Activated CD8-positive, alpha-beta memory T cell treated with anti-CD3 and anti-CD28 coated beads for 24 hours (primary cell): Measurements from ENCODE around the gene DENND4A.
"Not testable (repeated sequence)": the region's sequence is repeated elsewhere in the genome, so short reads cannot be mapped to it uniquely, and the experiment has no call there.

Experiments used
- DNase-seq: peaks from one replicate; pipeline ENCODE4 v3.0.0-alpha.2; 2020

Gene DENND4A

DNA sequence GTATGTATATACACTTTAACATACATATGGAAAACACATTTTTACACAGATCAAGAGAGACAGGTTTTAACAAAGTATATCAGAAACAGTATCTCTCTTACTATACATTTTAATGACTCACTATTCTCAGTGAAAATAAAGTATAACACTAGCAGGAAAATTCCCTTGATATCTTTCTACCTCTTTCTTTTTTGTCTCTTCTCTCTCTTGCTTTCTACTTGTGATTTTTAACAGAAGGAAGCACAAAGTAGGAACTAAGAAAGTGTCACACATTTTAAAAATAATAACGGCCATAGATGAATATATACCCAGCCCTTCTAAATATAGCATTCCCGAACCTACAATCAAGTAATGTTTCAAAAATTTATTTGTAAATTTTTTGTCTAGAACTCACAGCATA, 4.8 kb downstream of the DENND4A start:
- no peak for DNase-seq

DNA sequence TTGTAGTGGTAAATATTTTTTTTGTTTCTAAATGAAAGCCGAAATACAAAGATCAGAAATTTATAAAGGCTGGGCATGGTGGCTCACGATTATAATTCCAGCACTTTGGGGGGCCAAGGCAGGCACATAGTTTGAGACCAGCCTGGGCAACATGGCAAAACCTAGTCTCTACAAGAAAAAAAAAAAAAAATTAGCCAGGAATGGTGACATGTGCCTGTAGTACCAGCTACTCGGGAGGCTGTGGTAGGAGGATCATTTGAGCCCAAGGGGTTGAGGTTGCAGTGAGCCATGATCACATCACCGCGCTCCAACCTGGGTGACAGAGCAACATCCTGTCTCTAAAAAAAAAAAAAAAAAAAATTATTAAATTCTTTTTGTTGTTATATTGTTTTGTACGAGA, 6.9 kb downstream of the DENND4A start:
- no peak for DNase-seq

- no peak for DNase-seq
Measured at GRCh38 chr15:65783872-65784271, 8.2 kb downstream of the DENND4A start.

DNA sequence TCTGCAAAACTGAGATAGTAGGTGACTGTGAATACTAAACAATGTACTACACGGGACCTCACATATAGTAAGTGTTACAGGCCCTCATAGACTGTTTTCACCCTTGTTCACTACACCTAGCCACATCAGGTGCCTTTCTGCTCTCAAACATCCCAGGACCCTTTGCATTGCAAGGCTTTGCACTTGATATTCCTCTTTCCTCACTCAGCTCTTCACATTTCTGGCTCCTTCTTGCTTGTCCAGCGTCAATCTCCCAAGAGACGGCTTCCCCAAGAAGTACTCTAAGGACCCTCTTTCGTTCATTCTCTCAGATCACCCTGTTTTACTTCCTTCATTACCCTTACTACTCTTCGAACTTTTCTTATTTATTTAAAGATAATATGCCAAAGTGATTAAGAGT, 10.0 kb downstream of the DENND4A start:
- no peak for DNase-seq

GRCh38 chr15:65778701-65779100, 13.4 kb downstream of the DENND4A start:
- not testable (repeated sequence) for DNase-seq

DNA sequence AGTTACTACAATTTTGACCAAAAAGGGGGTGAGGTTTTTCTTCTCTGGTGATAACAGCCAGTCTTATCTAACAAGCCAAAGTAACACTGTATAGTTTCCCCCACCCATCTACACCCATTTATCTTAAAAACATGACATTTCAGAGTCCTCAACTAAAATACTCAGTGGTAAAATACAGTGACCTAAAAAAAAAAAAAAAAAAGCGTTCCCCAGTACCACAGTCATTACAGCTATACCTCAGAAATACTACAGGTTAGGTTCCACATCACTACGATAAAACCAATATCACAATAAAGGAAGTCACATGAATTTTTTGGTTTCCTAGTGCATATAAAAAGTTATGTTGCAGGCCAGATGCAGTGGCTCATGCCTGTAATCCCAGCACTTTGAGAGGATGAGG, 13.8 kb downstream of the DENND4A start:
- no peak for DNase-seq

DNA sequence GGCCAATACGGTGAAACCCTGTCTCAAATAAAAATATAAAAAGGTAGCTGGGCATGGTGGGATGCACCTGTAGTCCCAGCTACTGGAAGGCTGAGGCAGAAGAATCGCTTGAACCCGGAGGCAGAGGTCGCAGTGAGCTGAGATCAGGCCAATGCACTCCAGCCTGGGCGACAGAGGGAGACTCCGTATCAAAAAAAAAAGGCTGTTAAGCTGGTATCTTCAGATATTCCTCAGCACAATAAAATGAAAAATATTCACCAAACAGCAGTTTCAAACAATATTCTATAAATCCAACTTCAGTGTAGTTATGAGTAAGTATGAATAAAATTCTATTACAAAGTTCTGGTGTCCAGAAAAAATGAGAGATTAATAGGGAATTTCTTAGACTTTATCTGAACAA, 14.2 kb downstream of the DENND4A start:
- no peak for DNase-seq

- no peak for DNase-seq
Measured at GRCh38 chr15:65777053-65777452, 15.0 kb downstream of the DENND4A start.

GRCh38 chr15:65773386-65774111, 18.5 kb downstream of the DENND4A start:
- DNase-seq = no peak

DNA sequence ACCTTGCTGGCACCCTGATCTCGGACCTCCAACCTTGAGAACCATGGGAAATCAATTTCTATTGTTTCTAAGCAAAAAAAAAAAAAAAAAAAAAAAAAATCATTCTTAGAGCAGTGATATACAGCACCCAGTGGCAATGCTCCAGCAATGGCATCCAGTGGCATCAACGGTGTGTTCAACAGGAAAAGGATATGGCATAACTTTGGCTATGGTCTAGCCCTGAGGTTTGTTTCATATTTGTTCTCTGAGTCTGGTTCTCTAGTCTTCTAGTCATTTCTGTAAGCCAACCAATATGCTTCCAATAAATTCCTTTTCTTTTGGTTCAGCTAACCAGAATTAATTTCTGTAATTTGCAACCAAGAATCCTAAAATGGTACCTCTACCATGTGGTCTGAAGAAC, 19.2 kb downstream of the DENND4A start:
- no peak for DNase-seq

GRCh38 chr15:65771870-65772269, 20.2 kb downstream of the DENND4A start:
- no peak for DNase-seq

GRCh38 chr15:65769482-65769881, 22.6 kb downstream of the DENND4A start:
- DNase-seq = no peak

DNA sequence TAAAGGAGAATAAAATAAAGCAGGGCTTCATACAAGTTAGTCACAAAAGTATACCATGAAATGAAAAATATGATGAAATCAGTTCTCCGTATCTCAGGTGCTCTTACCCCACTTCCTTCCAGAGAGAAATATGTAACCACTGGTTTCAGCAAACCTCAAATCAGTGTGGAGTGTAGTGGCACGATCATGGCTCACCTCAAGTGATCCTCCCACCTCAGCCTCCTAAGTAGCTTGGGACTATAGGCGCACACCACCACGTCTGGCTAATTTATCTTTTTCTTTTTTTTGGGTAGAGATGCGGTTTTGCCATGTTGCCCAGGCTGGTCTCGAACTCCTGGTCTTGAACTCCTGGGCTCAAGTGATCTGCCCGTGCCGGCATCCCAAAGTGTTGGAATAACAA, 24.2 kb downstream of the DENND4A start:
- DNase-seq = no peak

GRCh38 chr15:65767264-65767595, 24.9 kb downstream of the DENND4A start:
- DNase-seq = no peak

DNA sequence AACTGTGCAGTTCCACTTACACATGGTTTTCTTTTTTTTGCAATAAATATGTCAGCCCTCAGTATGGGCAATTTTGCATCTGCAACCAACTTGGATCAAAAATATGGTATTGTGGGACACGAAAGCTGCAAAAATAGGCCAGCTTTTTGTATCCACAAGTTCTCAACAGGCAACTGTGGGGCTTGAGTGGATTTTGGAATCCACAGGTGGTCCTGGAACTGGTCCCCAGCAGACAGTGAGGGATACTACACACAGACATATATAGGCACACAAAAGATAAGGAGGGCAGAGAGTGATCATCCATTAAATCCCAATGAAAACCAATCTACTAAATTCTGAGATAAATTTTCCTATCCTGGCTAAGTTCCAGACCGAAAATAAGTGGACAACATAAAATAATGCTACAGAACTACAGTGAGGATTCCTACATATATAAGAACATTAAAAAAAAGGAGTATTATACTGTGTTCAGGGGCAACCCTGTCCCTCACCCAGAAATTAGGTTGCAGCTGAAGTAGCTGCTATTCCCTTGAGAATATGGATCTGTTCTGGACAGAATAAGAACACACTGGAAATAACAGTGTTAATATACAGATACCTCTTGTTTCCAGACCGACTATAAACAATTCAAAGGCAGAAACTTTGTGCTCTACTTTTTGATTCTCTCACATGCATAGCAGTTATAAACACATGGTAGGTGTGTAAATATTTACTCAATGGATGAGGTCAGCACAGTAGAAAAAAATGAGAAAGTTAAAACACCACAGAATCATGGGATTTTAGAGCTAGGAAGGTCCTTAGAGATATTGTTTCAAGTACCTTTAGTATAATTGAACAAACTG, 25.4 kb downstream of the DENND4A start:
- no peak for DNase-seq

DNA sequence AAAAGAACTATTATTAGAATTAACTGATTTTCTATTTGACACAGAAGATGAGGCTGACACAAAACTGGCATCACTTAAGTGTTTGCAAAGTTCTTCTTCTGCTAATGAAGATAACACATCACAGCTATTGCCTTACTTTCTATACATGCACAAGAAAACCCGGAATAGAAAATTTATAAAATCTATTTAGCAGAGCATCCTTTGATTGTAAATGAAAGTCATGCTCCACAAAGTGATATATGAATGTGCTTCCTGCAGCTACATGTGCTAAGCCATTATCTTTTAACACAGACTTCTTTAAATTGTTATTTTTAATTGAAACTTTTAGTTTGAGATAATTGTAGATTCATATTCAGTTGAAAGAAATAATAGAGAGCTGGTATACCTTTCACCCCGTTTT, 27.0 kb downstream of the DENND4A start:
- no peak for DNase-seq

DNA sequence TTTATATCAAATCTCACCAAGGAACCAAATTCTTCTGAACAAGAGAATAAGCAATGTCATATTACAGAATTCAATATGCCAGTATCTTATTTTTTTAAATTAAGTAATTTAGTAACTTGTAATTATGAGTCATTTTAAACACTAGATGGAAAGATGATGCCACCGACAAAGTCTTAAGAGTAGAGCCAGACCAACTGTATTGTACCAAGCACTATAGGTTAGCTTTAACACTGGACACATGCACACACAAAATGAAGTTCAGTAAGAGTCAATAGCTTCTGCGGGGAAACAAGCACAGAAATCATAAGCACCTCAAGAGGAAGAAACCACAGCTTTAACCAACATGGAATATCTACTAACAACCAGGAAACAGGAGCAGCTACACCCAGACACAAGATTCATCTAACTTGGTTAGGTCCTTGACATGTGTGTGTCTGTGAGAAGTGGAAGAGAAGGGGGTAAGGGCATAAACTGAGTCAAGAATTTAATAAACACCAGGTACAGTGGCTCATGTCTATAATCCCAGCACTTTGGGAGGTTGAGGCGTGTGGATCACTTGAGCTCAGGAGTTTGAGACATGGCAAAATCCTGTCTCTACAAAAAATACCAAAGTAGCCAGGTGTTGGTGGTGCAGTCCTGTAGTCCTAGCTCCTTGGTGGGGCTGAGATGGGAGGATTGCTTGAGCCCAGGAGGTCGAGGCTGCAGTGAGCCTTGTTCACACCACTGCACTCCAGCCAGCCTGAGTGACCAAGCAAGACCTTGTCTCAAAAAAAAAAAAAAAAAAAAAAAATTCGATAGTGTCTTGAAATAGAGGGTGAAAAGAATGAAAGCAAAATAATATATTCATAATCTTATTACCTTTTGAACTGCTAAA, 28.9 kb downstream of the DENND4A start:
- DNase-seq = no peak

DNA sequence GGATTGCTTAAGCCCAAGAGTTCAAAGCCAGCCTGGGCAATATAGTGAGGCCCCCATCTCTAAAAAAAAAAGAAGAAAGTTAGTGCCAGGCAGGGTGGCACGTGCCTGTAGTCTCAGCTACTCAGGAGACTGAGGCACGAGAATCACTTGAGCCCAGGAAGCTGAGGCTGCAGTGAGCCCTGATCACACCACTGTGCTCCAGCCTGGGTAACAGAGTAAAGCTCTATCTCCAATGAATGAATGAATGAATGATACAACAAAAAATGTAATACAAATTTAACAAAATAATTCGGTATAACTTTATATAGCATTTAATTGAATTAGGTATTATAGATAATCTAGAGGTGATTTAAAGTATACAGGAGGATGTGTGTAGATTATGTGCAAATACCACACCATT, 29.7 kb downstream of the DENND4A start:
- DNase-seq = no peak

DNA sequence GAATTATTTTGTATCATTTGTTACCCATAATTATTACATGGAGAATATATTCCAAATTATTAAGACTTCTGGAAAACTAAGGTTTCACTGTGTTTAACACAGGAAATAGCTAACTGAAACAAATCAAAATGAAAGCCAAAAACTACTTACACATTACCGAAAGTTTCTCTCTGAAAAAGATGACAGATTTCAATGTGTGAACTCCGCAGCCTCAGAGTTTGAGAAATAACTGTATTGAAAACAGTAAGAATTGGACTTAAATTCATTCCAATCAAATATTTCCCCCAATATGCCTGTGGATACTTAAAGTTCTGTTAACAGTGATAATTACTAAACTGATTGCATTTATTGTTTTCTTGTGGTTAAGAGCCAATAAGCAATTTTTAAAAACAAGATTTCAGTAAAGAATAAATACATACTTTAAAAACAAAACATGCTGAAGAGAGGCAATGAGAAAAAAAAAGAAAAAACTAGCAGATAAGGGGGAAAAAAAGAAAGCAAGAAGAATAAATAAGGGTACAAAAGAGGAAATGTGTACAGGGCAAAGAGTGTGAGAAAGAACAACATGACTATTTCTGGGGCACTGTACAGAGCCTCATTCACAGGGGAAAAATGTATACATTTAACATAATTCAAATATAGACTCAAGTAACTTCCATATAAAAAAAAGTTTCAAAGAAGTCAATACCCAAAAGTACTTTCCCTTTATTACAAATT, 30.7 kb downstream of the DENND4A start:
- DNase-seq = no peak

DNA sequence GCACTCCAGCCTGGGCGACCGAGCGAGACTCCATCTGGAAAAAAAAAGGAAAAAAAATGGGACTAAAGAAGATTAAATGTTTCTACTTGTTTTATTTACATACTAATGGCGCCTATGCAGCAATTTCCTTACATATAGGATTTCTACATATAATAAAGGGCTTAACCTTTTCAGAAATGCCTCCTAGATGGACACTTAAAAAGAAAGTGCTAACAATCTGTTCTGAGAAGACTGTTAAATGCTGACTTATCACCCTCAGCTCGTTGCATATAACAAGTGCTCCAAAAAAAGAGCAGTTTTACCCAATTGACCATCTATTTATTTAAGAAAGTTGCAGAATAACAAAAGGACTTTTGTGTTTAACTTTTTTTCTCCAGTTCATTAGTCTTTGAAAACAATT, 32.7 kb downstream of the DENND4A start:
- no peak for DNase-seq

- no peak for DNase-seq
Measured at GRCh38 chr15:65758242-65758641, 33.9 kb downstream of the DENND4A start.

DNA sequence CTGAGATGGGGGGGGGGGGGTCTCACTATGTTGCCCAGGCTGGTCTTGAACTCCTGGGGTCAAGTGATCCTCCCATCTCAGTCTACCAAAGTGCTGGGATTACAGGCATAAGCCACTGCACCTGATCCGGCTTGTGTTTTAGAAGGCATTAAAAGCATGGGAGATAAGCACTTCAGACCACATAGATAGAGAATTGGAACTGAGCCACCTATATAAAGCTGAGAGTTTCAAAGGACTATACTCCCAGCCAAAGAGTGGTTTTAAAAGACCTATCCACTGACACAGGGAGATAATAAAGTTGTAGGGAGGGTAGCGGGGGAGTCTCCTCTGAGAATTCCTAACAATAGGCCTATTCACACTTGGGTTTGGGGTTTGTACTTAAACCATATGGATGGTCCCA, 34.8 kb downstream of the DENND4A start:
- DNase-seq = no peak

DNA sequence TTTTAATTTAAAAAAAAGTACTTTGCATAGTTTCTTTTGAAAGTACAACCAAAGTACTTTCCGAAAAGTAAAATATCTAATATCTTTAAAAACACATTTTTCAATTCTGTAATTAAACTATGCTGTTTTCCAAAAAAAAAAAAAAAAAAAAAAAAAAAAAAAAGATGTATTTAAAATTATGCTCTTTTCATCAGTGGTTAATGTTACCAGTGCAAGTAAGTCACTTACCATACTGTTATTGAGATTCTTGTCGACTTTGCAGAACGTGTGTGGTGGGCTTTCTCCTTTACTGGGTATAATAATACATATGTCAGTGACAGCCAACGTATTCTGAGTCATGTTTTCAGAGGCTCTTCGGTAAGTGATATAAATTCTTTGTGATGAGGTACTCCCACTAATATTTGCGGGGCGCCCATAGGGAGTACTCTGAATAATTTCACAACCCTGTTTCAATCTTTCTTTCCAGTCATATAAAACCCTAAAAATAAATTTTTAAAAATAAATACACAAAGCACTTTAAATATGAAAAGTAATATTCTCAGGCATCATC, 39.9 kb downstream of the DENND4A start:
- DNase-seq = no peak
